ENCODE results near the gene CACNA1E. TPM values are rescaled to one million over a fixed set of nuclear protein-coding genes. Genes with fewer than 3 reads are reported as not detected.

The CACNA1E gene
- total and polyA plus RNA-seq, 2 of the 4 experiments (the other 2 are of a cell fraction) = not detected

DNA sequence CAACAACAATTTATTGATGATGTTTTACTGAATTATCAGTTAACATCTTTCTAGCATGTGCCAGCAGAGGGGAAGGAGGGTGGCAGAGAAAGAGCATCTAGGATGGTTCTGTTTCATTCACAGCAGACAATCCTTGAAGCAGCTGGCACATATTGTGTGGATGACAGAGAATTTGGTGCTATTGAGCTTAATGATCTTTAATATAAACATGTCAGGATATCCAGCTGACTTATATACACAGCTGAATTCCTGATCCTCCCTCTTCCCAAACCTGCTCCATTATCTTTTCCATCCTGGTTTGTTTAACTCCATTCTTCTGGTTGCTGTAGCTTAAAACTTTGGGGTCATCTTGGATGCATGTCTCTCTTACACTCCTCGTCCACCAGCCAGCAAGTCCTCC lies 218.6 kb downstream of the CACNA1E start:
- TF ChIP-seq FOS (IDR thresholded peaks at IDR 0.05; ENCODE audit: low read depth, low read length) = no peak
- no peak for TF ChIP-seq BHLHE40 (IDR thresholded peaks at IDR 0.05; ENCODE audit: low read depth, low read length)
- TF ChIP-seq, protein P1, sequence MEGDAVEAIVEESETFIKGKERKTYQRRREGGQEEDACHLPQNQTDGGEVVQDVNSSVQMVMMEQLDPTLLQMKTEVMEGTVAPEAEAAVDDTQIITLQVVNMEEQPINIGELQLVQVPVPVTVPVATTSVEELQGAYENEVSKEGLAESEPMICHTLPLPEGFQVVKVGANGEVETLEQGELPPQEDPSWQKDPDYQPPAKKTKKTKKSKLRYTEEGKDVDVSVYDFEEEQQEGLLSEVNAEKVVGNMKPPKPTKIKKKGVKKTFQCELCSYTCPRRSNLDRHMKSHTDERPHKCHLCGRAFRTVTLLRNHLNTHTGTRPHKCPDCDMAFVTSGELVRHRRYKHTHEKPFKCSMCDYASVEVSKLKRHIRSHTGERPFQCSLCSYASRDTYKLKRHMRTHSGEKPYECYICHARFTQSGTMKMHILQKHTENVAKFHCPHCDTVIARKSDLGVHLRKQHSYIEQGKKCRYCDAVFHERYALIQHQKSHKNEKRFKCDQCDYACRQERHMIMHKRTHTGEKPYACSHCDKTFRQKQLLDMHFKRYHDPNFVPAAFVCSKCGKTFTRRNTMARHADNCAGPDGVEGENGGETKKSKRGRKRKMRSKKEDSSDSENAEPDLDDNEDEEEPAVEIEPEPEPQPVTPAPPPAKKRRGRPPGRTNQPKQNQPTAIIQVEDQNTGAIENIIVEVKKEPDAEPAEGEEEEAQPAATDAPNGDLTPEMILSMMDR (conservative IDR thresholded peaks at IDR 0.05; ENCODE audit: low read depth, low read length) = no peak
- TF ChIP-seq MAZ (IDR thresholded peaks at IDR 0.05; ENCODE audit: borderline replicate concordance, low read depth, low read length) = no peak
- no peak for TF ChIP-seq SMC3 (IDR thresholded peaks at IDR 0.05; ENCODE audit: low read depth, low read length)
- no peak for TF ChIP-seq RFX5 (IDR thresholded peaks at IDR 0.05; ENCODE audit: low read depth, low read length)
- no peak for TF ChIP-seq CEBPB (IDR thresholded peaks at IDR 0.05; ENCODE audit: low read depth, low read length)
- no peak for TF ChIP-seq MXI1 (IDR thresholded peaks at IDR 0.05; ENCODE audit: borderline replicate concordance, low read depth, low read length)
- TF ChIP-seq NFE2L2 (IDR thresholded peaks at IDR 0.05; ENCODE audit: low read depth, low read length) = no peak
- TF ChIP-seq, protein P2, sequence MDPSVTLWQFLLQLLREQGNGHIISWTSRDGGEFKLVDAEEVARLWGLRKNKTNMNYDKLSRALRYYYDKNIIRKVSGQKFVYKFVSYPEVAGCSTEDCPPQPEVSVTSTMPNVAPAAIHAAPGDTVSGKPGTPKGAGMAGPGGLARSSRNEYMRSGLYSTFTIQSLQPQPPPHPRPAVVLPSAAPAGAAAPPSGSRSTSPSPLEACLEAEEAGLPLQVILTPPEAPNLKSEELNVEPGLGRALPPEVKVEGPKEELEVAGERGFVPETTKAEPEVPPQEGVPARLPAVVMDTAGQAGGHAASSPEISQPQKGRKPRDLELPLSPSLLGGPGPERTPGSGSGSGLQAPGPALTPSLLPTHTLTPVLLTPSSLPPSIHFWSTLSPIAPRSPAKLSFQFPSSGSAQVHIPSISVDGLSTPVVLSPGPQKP (IDR thresholded peaks at IDR 0.05; ENCODE audit: borderline replicate concordance, low read depth, low read length) = no peak
- no peak for TF ChIP-seq CHD1 (IDR thresholded peaks at IDR 0.05; ENCODE audit: low read depth, low read length)
- TF ChIP-seq, protein P3, sequence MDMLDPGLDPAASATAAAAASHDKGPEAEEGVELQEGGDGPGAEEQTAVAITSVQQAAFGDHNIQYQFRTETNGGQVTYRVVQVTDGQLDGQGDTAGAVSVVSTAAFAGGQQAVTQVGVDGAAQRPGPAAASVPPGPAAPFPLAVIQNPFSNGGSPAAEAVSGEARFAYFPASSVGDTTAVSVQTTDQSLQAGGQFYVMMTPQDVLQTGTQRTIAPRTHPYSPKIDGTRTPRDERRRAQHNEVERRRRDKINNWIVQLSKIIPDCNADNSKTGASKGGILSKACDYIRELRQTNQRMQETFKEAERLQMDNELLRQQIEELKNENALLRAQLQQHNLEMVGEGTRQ (IDR thresholded peaks at IDR 0.05; ENCODE audit: low read depth, low read length) = no peak
- no peak for TF ChIP-seq MAFK (IDR thresholded peaks at IDR 0.05; ENCODE audit: low read depth, low read length)
- no peak for TF ChIP-seq RAD21 (IDR thresholded peaks at IDR 0.05; ENCODE audit: low read length)
- no peak for TF ChIP-seq POLR2A (IDR thresholded peaks at IDR 0.05; ENCODE audit: low read depth, low read length)
- no peak for TF ChIP-seq RCOR1 (IDR thresholded peaks at IDR 0.05; ENCODE audit: insufficient replicate concordance, low read length)
- no TSS peak for BruUV-seq (replicated peaks)
- intact Hi-C loops (cut with micrococcal nuclease) = no loop called here
- Histone ChIP-seq H3K23ac (ENCODE audit: low read depth, low read length) (no peak overlapping the region), H3K9me1 (ENCODE audit: insufficient read depth, low read length) (no peaks in the 10 kb centered on the region), H3K27me3 (ENCODE audit: control insufficient read depth, insufficient read depth, low read length) (no peaks in the 10 kb centered on the region), H3K36me3 (ENCODE audit: control insufficient read depth, insufficient read depth, low read length) (no peaks in the 10 kb centered on the region), H3K9ac (ENCODE audit: low read depth, low read length) (no peak overlapping the region), H3K4me3 (ENCODE audit: insufficient read depth, low read depth, low read length) (no peak overlapping the region), H4K8ac (ENCODE audit: low read depth in 2 of 2, low read length in 2 of 2) (no peak overlapping the region), H2BK20ac (ENCODE audit: low read depth, low read length) (no peak overlapping the region), H2BK5ac (ENCODE audit: low read depth, low read length, poor library complexity, severe bottlenecking) (no peak overlapping the region), H3K4me2 (ENCODE audit: low read depth, low read length) (no peak overlapping the region), H3K56ac (ENCODE audit: extremely low read depth, insufficient read depth, low read length) (no peak overlapping the region), H3K9me3 (ENCODE audit: control insufficient read depth, insufficient read depth, low read length) (peaks cover 9% of the 10 kb centered on the region), H3K79me1 (ENCODE audit: low read depth in 1 of 2, low read length in 2 of 2) (no peaks in the 10 kb centered on the region), H4K91ac (ENCODE audit: insufficient read depth, low read depth, low read length) (no peak overlapping the region), H3K14ac (replicated peaks; ENCODE audit: low read depth, low read length) (no peak overlapping the region), H3K4me1 (ENCODE audit: control insufficient read depth, insufficient read depth, low read length) (no peaks in the 10 kb centered on the region), H2BK120ac (ENCODE audit: low read depth, low read length) (no peak overlapping the region), H3K18ac (ENCODE audit: low read depth, low read length) (no peak overlapping the region), H2AK9ac (replicated peaks; ENCODE audit: low read depth, low read length, poor library complexity) (no peak overlapping the region), H4K20me1 (ENCODE audit: insufficient read depth, low read length) (no peaks in the 10 kb centered on the region), H2AK5ac (ENCODE audit: low read depth, low read length) (no peak overlapping the region), H4K5ac (ENCODE audit: low read depth, low read length) (no peak overlapping the region), H2BK15ac (ENCODE audit: low read depth, low read length) (no peak overlapping the region), H2AFZ (replicated peaks; ENCODE audit: low read length, poor library complexity) (no peak overlapping the region), H3K4ac (ENCODE audit: low read depth, low read length) (no peak overlapping the region), H3K27ac (ENCODE audit: insufficient read depth, low read length) (no peak overlapping the region)
- in situ Hi-C loops (cut with MboI; ENCODE audit: low sequenced_read_pairs) = no loop called here
- DNase-seq (no peak), ATAC-seq (ENCODE audit: low read depth) (no peak)
- POLR2A ChIA-PET (ENCODE audit: unreplicated experiment) = no interaction called here
- dilution Hi-C loops (cut with HindIII; ENCODE audit: low sequenced_read_pairs, unreplicated experiment) = no loop called here
- CTCF ChIA-PET = no interaction called here
- WGBS, 2 experiments (ENCODE audit: extremely low coverage in 2 of 2, insufficient read length in 1 of 2) = 0% methylated on average over 1 of the region's 1 CpG; no CpG with 5 or more reads in 1 of the 2 experiments

Data from IMR-90 (cell line).